CD4-positive, alpha-beta memory T cell (primary cell): ENCODE data around the gene KLHL22. TPM values are rescaled to one million over a fixed set of nuclear protein-coding genes. Genes with fewer than 3 reads are reported as not detected.
A peak's percentile ranks its signal among the peaks of the same experiment; 100 is the strongest.

Experiments
- CTCF ChIA-PET: fragments of 350-600 bp; sonication (Branson Sonifier 250); formaldehyde crosslinking; loops from one replicate; lab custom pipeline; 2021; ENCODE audit warnings: inconsistent platforms; ENCODE audit not compliant: partially characterized antibody; lab: Charles Lee
- POLR2A ChIA-PET: fragments of 350-600 bp; sonication (Branson Sonifier 250); formaldehyde crosslinking; loops from one replicate; lab custom pipeline; 2021; ENCODE audit not compliant: partially characterized antibody; lab: Charles Lee
- DNase-seq, 5 donors: peaks; one replicate each; pipeline versions ENCODE4 v3.0.0 to v3.0.0-alpha.2; 2020 to 2022; ENCODE audit warnings: mixed read lengths in 1 of 5
- H3K27ac ChIP-seq: one replicate; pipeline ENCODE4 v1.7.0; 2013; ENCODE audit warnings: low read depth, low read length
- H3K27me3 ChIP-seq: 2 replicates; pipeline ENCODE4 v1.7.0; 2013; ENCODE audit warnings: mild to moderate bottlenecking, low read length, moderate library complexity; ENCODE audit not compliant: insufficient read depth
- H3K36me3 ChIP-seq: 2 replicates; pipeline ENCODE4 v1.7.0; 2013; ENCODE audit warnings: mild to moderate bottlenecking, low read length, moderate library complexity; ENCODE audit not compliant: insufficient read depth
- H3K4me1 ChIP-seq: 2 replicates; pipeline ENCODE4 v1.7.0; 2013; ENCODE audit warnings: mild to moderate bottlenecking, low read length, moderate library complexity; ENCODE audit not compliant: insufficient read depth
- H3K4me3 ChIP-seq, 2 donors: one replicate each; pipeline ENCODE4 v1.7.0; 2013; ENCODE audit warnings: low read length in 2 of 2, mild to moderate bottlenecking in 1 of 2
- H3K9me3 ChIP-seq, 2 donors: one replicate each; pipeline ENCODE4 v1.7.0; 2013; ENCODE audit warnings: low read length in 2 of 2, control low read depth in 1 of 2; ENCODE audit not compliant: control insufficient read depth in 1 of 2
- H3K27ac Mint-ChIP-seq, 7 donors: one replicate each; pipeline ENCODE4 v1.8.0; 2020 to 2021; ENCODE audit warnings: mixed read lengths in 7 of 7, mild to moderate bottlenecking in 6 of 7, inconsistent platforms in 3 of 7, moderate library complexity in 3 of 7
- H3K27me3 Mint-ChIP-seq, 2 donors: one replicate each; pipeline ENCODE4 v1.8.0; 2020 to 2021; ENCODE audit warnings: mixed read lengths in 2 of 2
- H3K36me3 Mint-ChIP-seq, 2 donors: one replicate each; pipeline ENCODE4 v1.8.0; 2020 to 2021; ENCODE audit warnings: mixed read lengths in 2 of 2, inconsistent platforms in 1 of 2, mild to moderate bottlenecking in 1 of 2
- H3K4me1 Mint-ChIP-seq, 4 donors: one replicate each; pipeline ENCODE4 v1.8.0; 2020 to 2021; ENCODE audit warnings: mixed read lengths in 4 of 4, mild to moderate bottlenecking in 1 of 4
- H3K4me3 Mint-ChIP-seq, 8 donors: one replicate each; pipeline ENCODE4 v1.8.0; 2020 to 2021; ENCODE audit warnings: mixed read lengths in 8 of 8, mild to moderate bottlenecking in 7 of 8, moderate library complexity in 6 of 8, inconsistent platforms in 3 of 8
- H3K9me3 Mint-ChIP-seq, 8 donors: one replicate each; pipeline ENCODE4 v1.8.0; 2020 to 2021; ENCODE audit warnings: mixed read lengths in 8 of 8, mild to moderate bottlenecking in 5 of 8, inconsistent platforms in 3 of 8, moderate library complexity in 1 of 8
- intact Hi-C: fragments of 100-400 bp; cut with micrococcal nuclease; formaldehyde crosslinking; loops from one replicate; pipeline ENCODE4 v1.15.1; 2023
- polyA plus RNA-seq, 2 donors: library from polyadenylated mRNA; unstranded; fragments of 300-500 nt; fragmentation: Illumina TruSeq; gene quantifications; one replicate each; pipeline ENCODE4 v1.2.3, GENCODE V29; 2021
- total RNA-seq, 2 experiments: library from RNA; stranded (reverse); gene quantifications; one replicate each; pipeline ENCODE4 v1.2.3, GENCODE V29; 2021

Gene KLHL22
- total and polyA plus RNA-seq, 4 experiments from 2014 or later: 19.4 to 63.1 (median 42.0) TPM

DNA sequence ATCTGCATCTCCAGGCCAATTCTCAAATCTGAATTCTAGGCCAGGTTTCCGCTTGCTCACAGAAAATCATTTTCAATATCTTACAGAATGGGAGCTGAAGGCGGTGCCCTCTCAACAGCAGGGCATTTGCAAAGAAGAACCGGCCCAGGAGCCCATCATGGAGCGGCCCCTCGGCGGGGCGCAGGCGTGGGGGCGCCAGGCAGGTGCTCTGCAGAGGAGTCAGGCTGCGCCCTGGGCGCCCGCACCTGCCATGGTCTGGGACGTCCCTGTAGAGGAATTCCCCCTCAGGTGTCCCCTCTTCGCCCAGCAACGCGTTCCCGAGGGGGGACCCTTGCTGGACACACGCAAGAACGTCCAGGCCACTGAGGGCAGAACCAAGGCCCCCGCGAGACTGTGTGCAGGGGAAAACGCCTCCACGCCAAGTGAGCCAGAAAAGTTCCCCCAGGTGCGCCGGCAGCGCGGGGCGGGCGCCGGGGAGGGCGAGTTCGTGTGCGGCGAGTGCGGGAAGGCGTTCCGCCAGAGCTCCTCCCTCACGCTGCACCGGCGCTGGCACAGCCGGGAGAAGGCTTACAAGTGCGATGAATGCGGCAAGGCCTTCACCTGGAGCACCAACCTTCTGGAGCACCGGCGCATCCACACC, 90.2 kb downstream of the KLHL22 start:
- CTCF ChIA-PET: no interaction called here

DNA sequence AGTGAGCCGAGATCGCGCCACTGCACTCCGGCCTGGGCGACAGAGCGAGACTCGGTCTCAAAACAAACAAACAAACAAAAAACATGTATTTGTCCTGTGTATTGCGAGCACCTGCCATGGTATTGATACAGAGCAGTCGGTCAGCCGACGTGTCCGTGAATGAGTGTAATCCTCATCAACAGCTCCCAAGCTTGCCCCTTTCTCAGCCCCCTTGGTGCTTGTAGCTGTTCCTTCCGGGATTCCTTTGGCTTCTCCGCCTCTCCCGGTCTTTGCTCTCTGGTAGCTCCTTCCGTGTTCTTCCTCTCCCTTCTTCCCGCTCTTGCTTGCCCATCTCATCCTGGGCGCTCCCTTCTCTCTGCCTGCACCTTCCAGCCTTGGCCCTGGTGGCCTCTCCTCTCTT, 90.7 kb downstream of the KLHL22 start:
- no peaks in the 10 kb centered on the region for H3K9me3 ChIP-seq
- CTCF ChIA-PET: interaction anchor here (1.3 kb wide), 1 partner anchor 247 kb away, joined by 3 read pairs; no protein-coding TSS in a partner anchor
- POLR2A ChIA-PET: no interaction called here
- H3K27me3 Mint-ChIP-seq: no peaks in the 10 kb centered on the region
- peaks cover 5 to 11% (median 9%) of the 10 kb centered on the region in 4 donors for H3K4me1 Mint-ChIP-seq
- H3K27ac Mint-ChIP-seq: no peak overlapping the region
- H3K36me3 Mint-ChIP-seq: peaks cover 25 to 37% of the 10 kb centered on the region in 2 donors
- no peak overlapping the region for H3K4me3 ChIP-seq
- no peaks in the 10 kb centered on the region for H3K9me3 Mint-ChIP-seq
- intact Hi-C loops: no loop called here
- H3K27me3 ChIP-seq: no peaks in the 10 kb centered on the region
- H3K4me1 ChIP-seq: peaks cover 5% of the 10 kb centered on the region
- peaks cover 10% of the 10 kb centered on the region for H3K36me3 ChIP-seq
- DNase-seq: no peak
- H3K4me3 Mint-ChIP-seq: no peak overlapping the region
- H3K27ac ChIP-seq: no peak overlapping the region

More for the DNA sequence above, 90.2 kb downstream of the KLHL22 start:
- H3K27ac Mint-ChIP-seq: no peak overlapping the region
- H3K9me3 Mint-ChIP-seq: no peaks in the 10 kb centered on the region
- POLR2A ChIA-PET: no interaction called here
- H3K9me3 ChIP-seq: no peaks in the 10 kb centered on the region
- peaks cover 5 to 11% (median 9%) of the 10 kb centered on the region in 4 donors for H3K4me1 Mint-ChIP-seq
- peaks cover 10% of the 10 kb centered on the region for H3K36me3 ChIP-seq
- H3K4me3 Mint-ChIP-seq: no peak overlapping the region
- intact Hi-C loops: no loop called here
- no peaks in the 10 kb centered on the region for H3K27me3 Mint-ChIP-seq
- no peak overlapping the region for H3K27ac ChIP-seq
- H3K27me3 ChIP-seq: no peaks in the 10 kb centered on the region
- H3K36me3 Mint-ChIP-seq: peaks cover 24 to 37% of the 10 kb centered on the region in 2 donors
- peaks cover 5% of the 10 kb centered on the region for H3K4me1 ChIP-seq
- no peak overlapping the region for H3K4me3 ChIP-seq
- DNase-seq: no peak

DNA sequence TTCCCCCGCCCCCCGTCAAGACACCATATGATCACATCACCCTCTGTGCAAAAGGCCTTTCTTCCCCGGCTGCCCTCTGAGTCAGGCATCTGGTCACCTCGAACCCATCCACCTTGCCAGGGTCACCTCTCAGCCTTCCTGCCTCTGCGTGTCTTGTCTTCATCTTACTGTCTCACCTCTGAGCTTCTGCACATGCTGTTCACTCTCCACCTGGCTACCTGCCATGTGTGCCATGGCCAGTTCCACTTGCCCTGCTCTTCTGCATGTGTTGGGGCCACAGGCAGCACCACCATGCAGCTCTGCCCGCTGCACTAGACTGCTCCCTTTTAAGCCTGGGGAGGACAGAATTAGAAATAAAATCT, 91.8 kb downstream of the KLHL22 start:
- peaks cover 5% of the 10 kb centered on the region for H3K4me1 ChIP-seq
- H3K4me3 Mint-ChIP-seq: no peak overlapping the region
- DNase-seq: no peak
- no peaks in the 10 kb centered on the region for H3K9me3 ChIP-seq
- H3K9me3 Mint-ChIP-seq: no peaks in the 10 kb centered on the region
- H3K4me3 ChIP-seq: no peak overlapping the region
- H3K36me3 ChIP-seq: peaks cover 10% of the 10 kb centered on the region
- no peaks in the 10 kb centered on the region for H3K27me3 ChIP-seq
- H3K27me3 Mint-ChIP-seq: no peaks in the 10 kb centered on the region
- peak overlapping the region in 1 of 7 donors; percentile 10 for H3K27ac Mint-ChIP-seq
- CTCF ChIA-PET: interaction anchor here (0.7 to 1.5 kb wide), 3 partner anchors 59 to 246 kb away, joined by 3 read pairs; no protein-coding TSS in a partner anchor
- POLR2A ChIA-PET: interaction anchor here (0.6 to 0.9 kb wide), 2 partner anchors 9 to 142 kb away, joined by 3 to 4 read pairs; no protein-coding TSS in a partner anchor
- no peak overlapping the region for H3K27ac ChIP-seq
- intact Hi-C loops: no loop called here
- peaks cover 25 to 36% of the 10 kb centered on the region in 2 donors for H3K36me3 Mint-ChIP-seq
- H3K4me1 Mint-ChIP-seq: peaks cover 7 to 14% (median 11%) of the 10 kb centered on the region in 4 donors

DNA sequence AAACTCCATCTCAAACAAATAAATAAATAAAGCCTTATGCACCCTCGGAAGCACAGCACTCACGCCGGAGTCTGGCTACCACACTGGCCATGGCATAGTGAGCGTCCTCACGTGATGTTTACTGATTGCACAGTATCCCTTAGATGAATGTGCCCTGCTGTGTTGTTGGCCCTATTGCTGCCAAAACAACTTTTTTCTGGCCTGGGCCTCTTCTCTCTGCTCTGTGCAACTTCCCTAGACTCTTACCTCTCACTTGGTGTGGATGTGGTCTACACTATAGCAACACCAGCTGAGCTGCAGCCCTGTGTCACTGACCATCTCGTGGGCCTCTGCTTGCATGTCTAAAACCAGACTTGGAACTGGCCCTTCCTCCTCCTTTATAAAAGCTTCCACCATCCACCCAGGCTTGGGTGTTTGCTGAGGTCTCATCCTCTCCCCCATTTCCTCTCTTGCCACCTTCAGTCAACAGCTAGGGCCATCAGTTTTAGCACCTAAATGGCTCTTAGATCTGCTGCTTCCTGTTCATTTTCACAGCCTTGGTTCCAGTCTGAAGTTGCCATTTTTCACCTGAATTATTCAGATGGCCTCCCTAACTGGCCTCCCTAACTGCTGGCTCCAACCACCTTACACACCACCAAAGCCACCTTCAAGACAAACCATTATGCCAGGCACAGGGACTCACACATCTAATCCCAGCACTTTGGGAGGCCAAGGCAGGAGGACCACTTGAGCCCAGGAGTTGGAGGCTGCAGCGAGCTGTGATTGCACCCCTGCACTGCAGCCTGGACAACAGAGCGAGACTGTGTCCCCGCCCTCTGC, 92.4 kb downstream of the KLHL22 start:
- Mint-ChIP-seq H3K27me3 (no peaks in the 10 kb centered on the region), H3K4me1 (peaks cover 7 to 14% (median 12%) of the 10 kb centered on the region in 4 donors), H3K27ac (peak overlapping the region in 5 of 7 donors; percentile 28 to 77 (median 57)), H3K4me3 (no peak overlapping the region), H3K9me3 (no peaks in the 10 kb centered on the region), H3K36me3 (peaks cover 25 to 30% of the 10 kb centered on the region in 2 donors)
- CTCF ChIA-PET: interaction anchor here (1.3 to 1.5 kb wide), 3 partner anchors 15 to 246 kb away, joined by 3 read pairs; no protein-coding TSS in a partner anchor
- H3K27me3 ChIP-seq: no peaks in the 10 kb centered on the region
- peaks cover 5% of the 10 kb centered on the region for H3K4me1 ChIP-seq
- H3K9me3 ChIP-seq: no peaks in the 10 kb centered on the region
- peaks cover 10% of the 10 kb centered on the region for H3K36me3 ChIP-seq
- intact Hi-C loops: no loop called here
- no peak overlapping the region for H3K27ac ChIP-seq
- no peak for DNase-seq
- H3K4me3 ChIP-seq: no peak overlapping the region
- POLR2A ChIA-PET: interaction anchor here (0.9 kb wide), 1 partner anchor 8 kb away, joined by 3 read pairs; no protein-coding TSS in a partner anchor

DNA sequence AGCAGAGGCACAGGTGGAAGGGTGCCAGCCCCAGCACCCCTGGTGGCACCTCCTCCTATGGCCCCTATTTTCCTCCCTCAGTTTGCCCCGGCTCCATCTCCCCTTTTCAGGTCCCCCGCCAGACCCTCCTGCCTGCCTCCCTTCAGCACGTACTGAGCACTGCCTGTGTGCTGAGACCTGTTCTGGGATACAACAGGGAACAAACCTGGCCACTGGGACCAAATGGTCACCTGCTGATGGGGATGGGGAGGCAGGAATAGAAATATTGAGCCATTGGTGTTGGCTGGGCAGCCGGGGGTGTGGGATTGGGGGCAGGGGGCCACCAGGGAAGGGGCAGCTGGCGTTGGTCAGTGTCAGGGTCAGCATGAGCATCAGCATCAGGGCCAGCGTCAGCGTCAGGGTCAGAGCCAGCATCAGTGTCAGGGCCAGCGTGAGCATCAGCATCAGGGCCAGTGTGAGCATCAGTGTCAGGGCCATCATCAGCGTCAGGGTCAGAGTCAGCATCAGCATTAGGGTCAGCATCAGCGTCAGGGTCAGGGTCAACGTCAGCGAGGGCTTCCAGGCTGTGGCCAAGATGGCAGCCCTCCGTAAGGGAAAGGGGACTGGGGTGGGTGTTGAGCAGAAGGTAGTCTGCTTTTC, 94.1 kb downstream of the KLHL22 start:
- Mint-ChIP-seq H3K9me3 (no peaks in the 10 kb centered on the region), H3K4me3 (no peak overlapping the region), H3K27ac (no peak overlapping the region), H3K4me1 (peaks cover 10 to 21% (median 19%) of the 10 kb centered on the region in 4 donors), H3K36me3 (peaks cover 18 to 22% of the 10 kb centered on the region in 2 donors), H3K27me3 (no peaks in the 10 kb centered on the region)
- H3K4me1 ChIP-seq: peaks cover 5% of the 10 kb centered on the region
- peaks cover 4% of the 10 kb centered on the region for H3K36me3 ChIP-seq
- intact Hi-C loops: no loop called here
- no peak overlapping the region for H3K27ac ChIP-seq
- H3K4me3 ChIP-seq: no peak overlapping the region
- no peaks in the 10 kb centered on the region for H3K27me3 ChIP-seq
- ChIA-PET POLR2A (no interaction called here), CTCF (interaction anchor here (1.3 kb wide), 1 partner anchor 17 kb away, joined by 3 read pairs; no protein-coding TSS in a partner anchor)
- no peaks in the 10 kb centered on the region for H3K9me3 ChIP-seq
- DNase-seq: no peak

DNA sequence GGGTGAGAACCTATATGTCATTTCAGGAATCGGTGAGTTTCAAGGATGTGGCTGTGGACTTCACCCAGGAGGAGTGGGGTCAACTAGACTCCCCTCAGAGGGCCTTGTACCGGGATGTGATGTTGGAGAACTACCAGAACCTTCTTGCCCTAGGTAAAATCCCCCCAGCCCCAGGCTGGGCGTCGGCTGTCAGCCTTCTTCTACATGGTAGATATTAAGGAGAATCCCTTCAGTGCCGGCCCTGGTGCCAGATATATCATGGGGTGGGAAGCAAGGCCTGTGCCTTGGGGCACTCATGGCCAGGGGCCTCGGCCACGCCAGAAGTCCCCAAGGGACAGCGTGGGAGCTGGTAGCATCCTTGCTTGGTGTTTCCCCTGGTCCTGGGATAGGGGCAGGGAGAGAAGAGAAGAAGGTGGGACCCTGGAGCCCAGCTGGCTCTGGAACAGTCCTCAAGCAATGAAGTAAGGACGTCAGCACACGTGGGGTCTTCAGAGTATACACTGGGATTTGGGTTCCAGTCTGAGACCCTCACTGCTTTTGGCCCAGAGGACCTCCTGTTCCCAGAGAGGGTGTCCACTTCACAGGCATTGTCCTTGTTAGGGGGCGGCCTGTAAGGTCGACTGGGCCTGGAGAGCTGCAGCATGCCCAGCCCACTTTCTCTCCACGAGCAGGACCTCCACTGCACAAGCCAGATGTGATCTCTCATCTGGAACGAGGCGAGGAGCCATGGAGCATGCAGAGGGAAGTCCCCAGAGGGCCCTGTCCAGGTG, 94.8 kb downstream of the KLHL22 start:
- H3K9me3 Mint-ChIP-seq: no peaks in the 10 kb centered on the region
- Histone ChIP-seq H3K4me1 (peaks cover 8% of the 10 kb centered on the region), H3K36me3 (no peaks in the 10 kb centered on the region), H3K27ac (no peak overlapping the region), H3K4me3 (no peak overlapping the region), H3K27me3 (no peaks in the 10 kb centered on the region), H3K9me3 (no peaks in the 10 kb centered on the region)
- CTCF ChIA-PET: no interaction called here
- POLR2A ChIA-PET: no interaction called here
- H3K4me3 Mint-ChIP-seq: no peak overlapping the region
- H3K27me3 Mint-ChIP-seq: no peaks in the 10 kb centered on the region
- peaks cover 11 to 28% (median 26%) of the 10 kb centered on the region in 4 donors for H3K4me1 Mint-ChIP-seq
- no peak overlapping the region for H3K27ac Mint-ChIP-seq
- intact Hi-C loops: no loop called here
- DNase-seq: no peak
- peaks cover 18% of the 10 kb centered on the region in 2 donors for H3K36me3 Mint-ChIP-seq
